Thymus (tissue), 11 donors: Measurements from ENCODE around the gene PRSS53. TPM values are rescaled to one million over a fixed set of nuclear protein-coding genes. Genes with fewer than 3 reads are reported as not detected.
A peak's percentile ranks its signal among the peaks of the same experiment; 100 is the strongest.

Experiments
- DNase-seq, 9 donors: peaks; one replicate each; pipeline ENCODE4 v3.0.0-alpha.2; 2013; ENCODE audit warnings: low spot score in 9 of 9, low read depth in 6 of 9, missing footprints in 1 of 9
- H3K27ac ChIP-seq, 2 donors: one replicate each; pipeline ENCODE4 v1.5.1; 2013; ENCODE audit warnings: control low read depth in 1 of 2, low read depth in 1 of 2, low read length in 1 of 2, mild to moderate bottlenecking in 1 of 2, moderate library complexity in 1 of 2
- H3K27me3 ChIP-seq, 2 donors: one replicate each; pipeline ENCODE4 v1.5.1; 2013; ENCODE audit warnings: low read length in 1 of 2; ENCODE audit not compliant: control insufficient read depth in 2 of 2, insufficient read depth in 1 of 2
- H3K36me3 ChIP-seq, 2 donors: one replicate each; pipeline ENCODE4 v1.5.1; 2013; ENCODE audit warnings: low read length in 1 of 2, mild to moderate bottlenecking in 1 of 2, moderate library complexity in 1 of 2; ENCODE audit not compliant: control insufficient read depth in 2 of 2, insufficient read depth in 2 of 2
- H3K4me1 ChIP-seq, 2 donors: one replicate each; pipeline ENCODE4 v1.5.1; 2013; ENCODE audit warnings: low read length in 2 of 2; ENCODE audit not compliant: control insufficient read depth in 2 of 2, insufficient read depth in 2 of 2
- H3K4me3 ChIP-seq, 2 donors: one replicate each; pipeline ENCODE4 v1.5.1; 2013; ENCODE audit warnings: low read length in 2 of 2, control low read depth in 1 of 2, mild to moderate bottlenecking in 1 of 2
- H3K9me3 ChIP-seq, 2 donors: one replicate each; pipeline ENCODE4 v1.5.1; 2013; ENCODE audit warnings: low read length in 1 of 2, mild to moderate bottlenecking in 1 of 2; ENCODE audit not compliant: control insufficient read depth in 2 of 2, insufficient read depth in 1 of 2
- whole genome bisulfite sequencing: extraction: QIAGEN DNeasy Blood & Tissue Kit; methylation state at CpG from one replicate; pipeline ENCODE4 v1.1.7; 2013; 5-methylcytosine and 5-hydroxymethylcytosine counted together
- polyA plus RNA-seq: library from polyadenylated mRNA; stranded (reverse); fragments of 200-250 nt; gene quantifications from one replicate; pipeline ENCODE4 v1.2.3, GENCODE V29; 2013
- total RNA-seq: library from RNA; stranded (reverse); fragments of 120-200 nt; gene quantifications from one replicate; pipeline ENCODE4 v1.2.4, GENCODE V29; 2013
- donor health status: healthy.

Gene PRSS53
- total and polyA plus RNA-seq, 2 donors = 0.90 to 2.9 TPM

- no peaks in the 10 kb centered on the region for H3K9me3 ChIP-seq
- no peaks in the 10 kb centered on the region for H3K27me3 ChIP-seq
- no peak for DNase-seq
- no peak overlapping the region for H3K27ac ChIP-seq
- over 99% methylated on average over 13 of the region's 13 CpGs for WGBS
- peaks cover 9 to 10% of the 10 kb centered on the region in 2 donors for H3K4me1 ChIP-seq
- H3K4me3 ChIP-seq = no peak overlapping the region
- H3K36me3 ChIP-seq = peaks cover 57 to 62% of the 10 kb centered on the region in 2 donors
Observed at GRCh38 chr16:31077024-31077423, 11.7 kb downstream of the PRSS53 start.

GRCh38 chr16:31076319-31076718, 12.4 kb downstream of the PRSS53 start:
- no peaks in the 10 kb centered on the region for H3K9me3 ChIP-seq
- WGBS = 95% methylated on average over 16 of the region's 16 CpGs
- H3K27me3 ChIP-seq = no peaks in the 10 kb centered on the region
- no peak overlapping the region for H3K27ac ChIP-seq
- peaks cover 13 to 15% of the 10 kb centered on the region in 2 donors for H3K4me1 ChIP-seq
- DNase-seq = no peak
- H3K36me3 ChIP-seq = peaks cover 50 to 55% of the 10 kb centered on the region in 2 donors
- H3K4me3 ChIP-seq = no peak overlapping the region

GRCh38 chr16:31074814-31075183, 13.9 kb downstream of the PRSS53 start:
- Histone ChIP-seq H3K36me3 (peaks cover 35 to 39% of the 10 kb centered on the region in 2 donors), H3K4me3 (peak overlapping the region; percentile 89 to 100), H3K27ac (peak overlapping the region; percentile 95 to 99), H3K4me1 (peaks cover 13 to 15% of the 10 kb centered on the region in 2 donors), H3K9me3 (no peaks in the 10 kb centered on the region), H3K27me3 (no peaks in the 10 kb centered on the region)
- no peak for DNase-seq
- 2% methylated on average over 7 of the region's 7 CpGs for WGBS

DNA sequence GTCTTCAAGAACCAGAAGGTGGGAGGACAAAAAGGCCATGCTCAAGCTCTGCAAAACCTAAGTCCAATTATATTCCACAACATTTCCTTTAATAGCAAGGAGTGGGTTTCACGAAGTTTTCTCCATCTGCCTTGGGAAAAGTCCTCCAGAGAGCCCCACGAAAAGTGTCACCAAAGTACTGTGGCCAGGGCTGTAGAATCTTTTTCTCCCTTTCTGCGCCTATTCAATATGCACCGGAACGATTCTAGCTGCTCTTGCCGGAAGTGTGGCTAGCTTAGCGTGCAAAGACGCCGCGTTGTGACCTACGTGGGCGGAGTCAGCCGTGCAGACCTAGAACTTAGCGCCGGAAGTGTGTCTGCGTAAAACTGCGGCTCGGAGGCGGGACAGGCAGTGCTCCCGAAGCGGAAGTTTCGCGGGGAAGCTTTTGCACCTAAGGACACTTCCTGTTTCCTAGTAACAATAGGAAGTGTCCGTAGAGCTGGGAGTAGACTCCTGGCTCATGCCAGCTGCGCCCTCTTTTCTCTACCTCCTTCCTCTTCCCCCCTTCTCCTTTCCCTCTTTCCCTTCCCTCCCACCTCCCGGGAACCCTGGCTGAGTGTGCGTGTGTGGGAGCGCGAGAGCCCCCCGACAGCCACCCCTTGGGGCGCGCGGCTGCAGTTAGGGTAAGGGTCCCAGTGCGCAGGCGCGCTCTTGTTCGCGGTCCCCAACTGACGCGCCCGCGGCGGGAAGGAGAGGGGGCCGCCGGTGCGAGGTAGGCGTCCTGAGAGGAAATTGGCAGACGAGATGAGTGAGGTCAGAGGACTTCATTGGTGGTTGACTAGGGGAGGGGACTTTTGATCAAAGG, 14.6 kb downstream of the PRSS53 start, which contains the start of the genes ZNF646 and ZNF668:
Gene ZNF646, plus strand, starts transcription at position 453 of the 844 bp plus-strand sequence. CDS start 1,903 bp downstream, outside the sequence.
Gene ZNF668, minus strand, starts transcription at position 271 of the 844 bp plus-strand sequence. CDS start 9,781 bp downstream, outside the sequence.
- peaks cover 29 to 33% of the 10 kb centered on the region in 2 donors for H3K36me3 ChIP-seq
- peak within 1 kb of the TSS; percentile 98 to 99 for H3K27ac ChIP-seq
- under 1% methylated on average over 48 of the region's 48 CpGs for WGBS
- DNase-seq = peak; percentile 95 to 99 (median 98)
- peaks cover 13 to 15% of the 10 kb centered on the region in 2 donors for H3K4me1 ChIP-seq
- H3K9me3 ChIP-seq = no peaks in the 10 kb centered on the region
- H3K27me3 ChIP-seq = no peaks in the 10 kb centered on the region
- H3K4me3 ChIP-seq = peak within 1 kb of the TSS; percentile 89 to 100

- Histone ChIP-seq H3K9me3 (no peaks in the 10 kb centered on the region), H3K4me3 (peak overlapping the region; percentile 89 to 100), H3K27me3 (no peaks in the 10 kb centered on the region), H3K36me3 (peaks cover 21 to 25% of the 10 kb centered on the region in 2 donors), H3K27ac (peak overlapping the region; percentile 98 to 99), H3K4me1 (peaks cover 13 to 15% of the 10 kb centered on the region in 2 donors)
- peak; percentile 75 to 96 (median 90) for DNase-seq
- under 1% methylated on average over 83 of the region's 83 CpGs for WGBS
Observed at GRCh38 chr16:31073142-31073969, 15.4 kb downstream of the PRSS53 start.

GRCh38 chr16:31072540-31073141, 16.1 kb downstream of the PRSS53 start:
- H3K4me1 ChIP-seq = peaks cover 13 to 15% of the 10 kb centered on the region in 2 donors
- no peaks in the 10 kb centered on the region for H3K9me3 ChIP-seq
- peak overlapping the region; percentile 89 to 100 for H3K4me3 ChIP-seq
- 8% methylated on average over 27 of the region's 27 CpGs for WGBS
- H3K27ac ChIP-seq = peak overlapping the region; percentile 98 to 99
- DNase-seq = peak in 2 of 9 donors; percentile 20 to 47
- H3K27me3 ChIP-seq = no peaks in the 10 kb centered on the region
- peaks cover 14 to 18% of the 10 kb centered on the region in 2 donors for H3K36me3 ChIP-seq

DNA sequence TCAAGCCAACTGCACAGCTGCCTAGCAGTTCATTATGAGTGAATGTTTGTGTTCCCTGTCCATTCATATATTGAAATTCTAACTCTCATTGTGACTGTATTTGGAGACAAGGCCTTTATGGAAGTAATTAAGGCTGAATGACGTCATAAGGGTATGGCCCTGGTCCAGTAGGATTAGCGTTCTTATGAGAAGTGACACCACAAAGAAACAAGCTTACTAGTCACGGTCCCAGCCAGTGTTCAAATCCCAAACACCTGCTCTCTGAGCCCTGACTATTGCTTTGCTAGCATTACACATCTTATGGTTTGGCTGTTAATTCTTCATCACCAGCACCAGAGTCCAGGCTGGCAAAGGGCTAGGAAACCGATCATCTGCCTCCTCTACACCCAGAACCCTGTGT, 16.9 kb downstream of the PRSS53 start:
- Histone ChIP-seq H3K4me1 (peaks cover 13 to 15% of the 10 kb centered on the region in 2 donors), H3K4me3 (peak overlapping the region; percentile 89 to 100), H3K36me3 (peaks cover 6 to 10% of the 10 kb centered on the region in 2 donors), H3K27me3 (no peaks in the 10 kb centered on the region), H3K9me3 (no peaks in the 10 kb centered on the region), H3K27ac (no peak overlapping the region)
- DNase-seq = no peak
- WGBS = 78% methylated on average over 4 of the region's 4 CpGs

DNA sequence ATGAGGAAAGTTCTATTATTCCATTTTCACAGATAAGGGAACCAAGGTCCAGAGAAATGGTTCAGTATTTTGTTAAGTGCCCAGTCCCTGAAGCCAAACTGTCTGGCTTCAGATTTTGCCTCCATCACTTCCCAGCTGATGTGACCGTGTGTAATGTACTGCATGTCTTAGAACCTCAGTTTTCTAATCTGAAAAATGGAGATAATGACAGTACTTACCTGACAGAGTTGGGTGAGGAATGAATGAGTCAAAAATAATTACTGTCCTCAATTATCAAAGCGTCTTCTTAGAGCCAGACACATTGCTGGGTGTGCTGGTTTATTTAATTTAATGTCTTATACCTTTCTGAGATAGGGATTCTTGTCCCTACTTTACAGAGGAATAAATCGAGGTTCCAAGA, 21.4 kb downstream of the PRSS53 start:
- no peak for DNase-seq
- Histone ChIP-seq H3K4me1 (peaks cover 12 to 23% of the 10 kb centered on the region in 2 donors), H3K4me3 (no peak overlapping the region), H3K27me3 (no peaks in the 10 kb centered on the region), H3K27ac (no peak overlapping the region), H3K36me3 (peaks cover 9 to 10% of the 10 kb centered on the region in 2 donors), H3K9me3 (no peaks in the 10 kb centered on the region)
- WGBS = 97% methylated on average over 3 of the region's 3 CpGs
